ENCODE measurements around the gene B4GALNT1. TPM values are rescaled to one million over a fixed set of nuclear protein-coding genes. Genes with fewer than 3 reads are reported as not detected.

B4GALNT1 gene
- total and polyA plus RNA-seq, 2 of the 13 experiments (the other 11 are each of a cell fraction or from before 2014, with no cell fraction given) = 4.5 to 5.4 TPM

GRCh38 chr12:57620245-57620935 lies 12.6 kb downstream of the B4GALNT1 start (continued):
- TF ChIP-seq REST (IDR thresholded peaks at IDR 0.05; ENCODE audit: borderline replicate concordance in 1 of 2, low read depth in 1 of 2, low read length in 2 of 2) (no peak), IKZF5 (CRISPR knock-in tag; IDR thresholded peaks at IDR 0.05) (no peak), MBNL3 (CRISPR knock-in tag; conservative IDR thresholded peaks at IDR 0.05) (no peak), SPEN (CRISPR knock-in tag; IDR thresholded peaks at IDR 0.05; ENCODE audit: low read depth) (no peak), GATA4 (IDR thresholded peaks at IDR 0.05; ENCODE audit: borderline replicate concordance, low read depth) (no peak), TEAD3 (CRISPR knock-in tag; optimal IDR thresholded peaks at IDR 0.05; ENCODE audit: borderline replicate concordance) (peak; percentile 3), EZH2 (conservative IDR thresholded peaks at IDR 0.05; ENCODE audit: low read depth, low read length) (peak; percentile 43; the same call in 1 of the 2 replicates), ARNTL (CRISPR knock-in tag; IDR thresholded peaks at IDR 0.05) (no peak), SIN3B (IDR thresholded peaks at IDR 0.05; ENCODE audit: low read length) (no peak), PRMT3 (CRISPR knock-in tag; IDR thresholded peaks at IDR 0.05; ENCODE audit: borderline replicate concordance, low read depth) (no peak), ATF6 (CRISPR knock-in tag; conservative IDR thresholded peaks at IDR 0.05) (no peak), HNF4A (CRISPR knock-in tag; IDR thresholded peaks at IDR 0.05) (no peak)
